ENCODE results near the gene AURKB.
"Not testable (repeated sequence)": the region's sequence is repeated elsewhere in the genome, so short reads cannot be mapped to it uniquely, and the experiment has no call there.

Gene AURKB

DNA sequence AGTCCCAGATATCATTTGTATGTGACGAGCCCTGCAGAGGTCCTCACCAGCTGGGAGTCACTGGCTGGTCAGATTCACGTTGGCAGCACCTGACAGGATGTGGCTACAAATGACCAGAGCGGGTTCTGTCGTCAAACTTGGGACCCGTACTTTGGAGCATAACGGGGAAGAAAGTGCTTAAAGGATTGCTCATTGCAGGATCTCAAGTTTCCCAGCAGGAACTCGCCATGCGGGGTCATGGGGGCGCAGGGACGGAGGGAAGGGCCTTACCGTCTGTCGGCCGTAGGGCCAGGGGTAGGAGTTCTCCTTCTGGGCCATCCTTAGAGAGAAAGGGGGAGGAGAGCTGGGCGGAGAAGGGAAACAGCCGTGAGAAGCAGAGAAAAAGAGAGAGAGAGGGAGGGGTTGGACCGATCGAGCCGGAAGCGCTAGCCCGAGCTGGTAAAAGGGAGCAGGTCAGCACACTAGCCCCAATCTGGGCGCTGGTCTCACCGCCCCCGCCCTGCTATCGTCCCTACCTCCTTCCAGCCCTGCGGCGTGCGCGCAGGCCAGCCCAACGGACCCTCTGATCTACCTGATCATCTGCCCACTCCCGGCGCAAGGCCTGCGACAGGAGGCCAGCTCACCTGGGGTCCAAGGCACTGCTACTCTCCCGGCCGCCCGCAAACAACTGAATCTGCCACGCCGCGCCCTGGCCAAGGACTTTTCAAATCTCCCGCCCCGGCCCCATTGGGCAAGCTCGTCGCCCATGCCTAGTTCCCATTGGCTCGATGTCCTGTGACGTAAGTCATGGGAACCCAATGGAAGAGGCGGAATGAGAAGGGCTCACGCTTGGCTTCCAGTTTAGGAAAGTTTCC, at the start of gene AURKB:
TSS of gene AURKB (minus strand) at position 669 of the 854 bp plus-strand sequence. CDS start at position 318, 351 bp downstream.
- peak; percentile 91 for DNase-seq

- no peak for DNase-seq
Measured at GRCh38 chr17:8257801-8258200, 47.4 kb upstream of the AURKB start.

GRCh38 chr17:8256691-8257090, 46.3 kb upstream of the AURKB start:
- no peak for DNase-seq

- DNase-seq: no peak
Measured at GRCh38 chr17:8256291-8256690, 45.9 kb upstream of the AURKB start.

DNA sequence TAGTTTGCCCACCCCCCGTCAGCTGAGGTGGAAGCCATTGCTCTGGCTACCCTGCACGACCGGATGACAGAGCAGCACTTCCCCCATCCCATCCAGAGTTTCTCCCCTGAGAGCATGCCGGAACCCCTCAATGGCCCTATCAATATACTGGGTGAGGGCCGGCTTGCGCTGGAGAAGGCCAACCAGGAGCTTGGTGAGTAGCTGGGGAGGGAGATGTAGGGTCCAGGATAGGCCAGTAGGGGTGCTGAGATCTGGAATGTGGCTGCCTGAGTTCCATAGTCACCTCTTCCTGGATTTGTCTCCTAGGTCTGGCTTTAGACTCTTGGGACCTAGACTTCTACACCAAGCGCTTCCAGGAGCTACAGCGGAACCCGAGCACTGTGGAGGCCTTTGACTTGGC, 45.1 kb upstream of the AURKB start:
- DNase-seq: no peak

DNA sequence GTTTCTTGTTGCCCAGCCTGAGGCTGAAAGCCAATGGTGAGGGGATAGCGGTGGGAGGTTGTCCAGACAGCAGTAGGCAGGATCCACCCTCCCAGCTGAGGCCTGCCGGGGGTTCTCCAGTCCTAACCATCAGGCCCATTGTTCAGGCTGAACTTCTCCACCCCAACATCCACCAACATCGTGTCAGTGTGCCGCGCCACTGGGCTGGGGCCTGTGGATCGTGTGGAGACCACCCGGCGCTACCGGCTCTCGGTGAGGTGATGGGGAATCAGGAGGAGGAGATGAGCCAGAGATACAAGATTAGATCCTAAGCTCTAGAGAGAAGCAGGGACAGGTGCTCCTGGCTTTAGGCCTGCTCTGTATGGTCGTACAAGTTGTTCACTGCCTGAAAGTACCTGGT, 44.5 kb upstream of the AURKB start:
- no peak for DNase-seq

DNA sequence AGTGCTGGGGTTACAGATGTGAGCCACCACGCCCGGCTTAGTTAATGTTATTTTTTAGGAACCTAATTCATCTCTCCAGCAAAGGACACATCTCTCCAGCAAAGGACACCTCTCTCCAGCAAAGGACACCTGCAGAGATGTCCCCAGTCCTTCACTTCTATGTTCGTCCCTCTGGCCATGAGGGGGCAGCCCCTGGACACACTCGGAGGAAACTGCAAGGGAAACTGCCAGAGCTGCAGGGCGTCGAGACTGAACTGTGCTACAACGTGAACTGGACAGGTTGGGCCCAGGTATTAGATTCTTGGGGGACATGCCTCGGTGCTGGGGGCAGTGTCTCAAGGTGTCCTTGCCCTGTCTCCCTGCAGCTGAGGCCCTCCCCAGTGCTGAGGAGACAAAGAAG, 43.4 kb upstream of the AURKB start:
- DNase-seq: peak; percentile 26

- not testable (repeated sequence) for DNase-seq
Measured at GRCh38 chr17:8251411-8251810, 41.0 kb upstream of the AURKB start.

DNA sequence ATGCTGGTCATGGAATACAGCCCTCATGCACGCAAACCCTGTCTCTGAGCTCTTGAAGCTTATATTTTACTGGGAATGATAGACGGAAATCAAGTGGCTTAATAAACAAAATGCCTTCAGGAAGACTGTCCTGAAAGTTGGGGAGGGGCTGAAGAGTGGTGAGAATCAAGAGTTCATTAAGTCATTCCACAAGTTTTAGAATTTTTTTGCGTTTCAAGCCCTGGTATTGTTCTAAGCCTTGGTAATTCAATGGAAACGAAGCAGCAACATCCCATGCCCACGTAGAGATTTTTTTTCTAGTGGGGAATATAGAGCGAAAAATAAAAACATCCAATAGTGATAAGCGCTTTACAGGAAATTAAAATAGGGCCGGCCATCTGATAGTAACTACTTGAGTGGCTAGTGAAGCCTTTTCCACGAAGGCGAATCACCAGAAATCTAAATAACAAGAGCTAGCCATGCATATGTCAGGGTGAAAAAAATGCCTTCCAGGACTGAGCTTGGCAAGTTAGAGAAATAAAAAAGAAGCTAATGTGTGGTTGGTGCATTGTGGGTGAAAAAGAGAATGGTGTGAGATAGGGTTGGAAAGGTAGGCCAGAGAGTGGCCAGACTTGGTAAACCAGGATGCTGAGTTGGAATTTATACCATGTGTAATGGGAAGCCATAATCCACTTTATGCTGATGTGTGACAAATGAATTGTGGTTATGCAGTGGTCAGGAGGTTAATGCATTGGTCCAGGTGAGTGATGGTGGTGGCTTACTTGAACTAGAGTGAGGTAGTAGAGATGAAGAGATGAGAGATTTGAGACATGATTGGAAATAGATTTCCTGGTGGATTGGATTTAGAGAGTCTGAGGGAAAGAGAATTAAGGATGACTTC, 39.5 kb upstream of the AURKB start:
- no peak for DNase-seq

DNA sequence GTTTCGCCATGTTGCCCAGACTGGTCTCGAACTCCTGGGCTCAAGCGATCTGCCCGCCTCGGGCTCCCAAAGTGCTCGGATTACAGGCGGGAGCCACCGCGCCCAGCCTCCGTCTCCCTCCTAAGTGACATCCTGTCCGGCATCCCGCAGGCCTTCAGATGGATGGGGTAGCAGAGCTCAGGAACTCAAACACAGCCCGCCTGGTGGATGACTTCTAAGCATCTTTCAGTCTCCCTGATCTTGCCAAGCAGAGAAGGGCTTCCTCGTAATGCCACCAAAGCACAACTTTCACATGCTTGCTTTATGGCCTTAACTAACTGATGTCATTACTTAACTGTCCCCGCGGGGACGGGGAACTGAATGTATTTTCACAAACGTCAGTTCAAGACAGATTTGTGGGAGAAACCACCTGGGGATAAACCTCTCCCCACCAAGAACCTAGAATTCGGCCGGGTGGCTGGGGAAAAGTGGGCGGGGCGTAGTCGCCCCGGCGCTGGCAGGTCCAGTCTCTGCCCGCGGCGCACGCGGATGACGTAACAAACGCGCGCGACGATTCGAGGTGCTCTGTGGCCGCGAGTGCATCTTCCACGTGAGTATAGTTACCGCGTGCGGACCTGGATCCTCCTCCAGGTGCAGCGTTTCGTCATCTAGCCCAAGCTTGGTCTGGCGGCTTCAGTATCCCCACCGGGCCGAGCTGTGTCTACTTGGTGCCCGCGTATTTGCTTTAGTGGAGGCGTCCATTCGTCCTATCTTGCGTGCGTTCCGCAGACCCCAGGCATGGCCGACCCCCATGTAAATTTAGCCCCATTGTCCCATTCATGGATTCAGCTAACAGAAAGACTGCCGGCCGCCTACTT, 38.6 kb upstream of the AURKB start, which contains the start of gene PFAS:
TSS of gene PFAS (plus strand) at position 539 of the 857 bp plus-strand sequence. CDS start 4,649 bp downstream, outside the sequence.
- DNase-seq: peak; percentile 86

- DNase-seq: no peak
Measured at GRCh38 chr17:8244768-8245167, 34.4 kb upstream of the AURKB start.

GRCh38 chr17:8243827-8244226, 33.5 kb upstream of the AURKB start:
- DNase-seq: no peak

GRCh38 chr17:8237886-8238285, 27.5 kb upstream of the AURKB start:
- DNase-seq: no peak

- DNase-seq: no peak
Measured at GRCh38 chr17:8237175-8237574, 26.8 kb upstream of the AURKB start.

GRCh38 chr17:8235676-8236075, 25.3 kb upstream of the AURKB start:
- DNase-seq: no peak

GRCh38 chr17:8234361-8235270, 24.2 kb upstream of the AURKB start:
- DNase-seq: no peak

GRCh38 chr17:8231701-8232100, 21.3 kb upstream of the AURKB start:
- DNase-seq: no peak

GRCh38 chr17:8227238-8227581, 16.8 kb upstream of the AURKB start:
- DNase-seq: no peak

GRCh38 chr17:8226536-8227237, 16.3 kb upstream of the AURKB start:
- DNase-seq: peak; percentile 96

DNA sequence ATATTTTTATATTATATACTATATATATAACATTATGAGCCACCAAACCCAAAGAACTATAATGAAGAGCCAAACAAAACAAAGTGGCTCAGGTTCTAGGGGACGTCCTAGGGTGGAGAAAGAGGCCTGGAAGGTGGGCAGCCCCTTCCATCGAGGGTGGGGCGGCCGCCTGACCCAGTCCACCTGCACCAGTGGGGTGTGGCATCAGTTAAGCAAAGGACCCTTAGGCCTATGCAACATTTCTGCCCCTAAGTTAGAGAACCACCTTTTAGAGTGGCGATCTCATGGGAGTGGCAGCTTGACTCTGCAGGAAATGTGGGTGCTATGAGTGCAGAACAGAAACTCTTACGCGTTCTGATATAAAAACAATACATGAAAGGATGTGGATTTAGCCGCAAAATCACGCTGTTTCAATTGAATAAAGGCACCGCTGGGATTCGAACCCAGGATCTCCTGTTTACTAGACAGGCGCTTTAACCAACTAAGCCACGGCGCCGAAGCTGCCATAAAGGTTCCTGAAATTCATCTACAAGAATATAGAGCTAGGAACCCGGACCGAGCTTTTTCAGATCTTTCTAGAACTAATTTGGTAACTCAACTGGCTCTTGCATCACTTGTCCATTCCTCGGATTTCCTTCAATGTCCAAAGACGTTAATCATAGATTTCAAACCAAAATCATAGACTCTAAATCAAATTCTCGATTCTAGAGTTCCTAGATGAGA, 15.6 kb upstream of the AURKB start:
- DNase-seq: peak; percentile 93
